BLaER1 (cell line): ENCODE results near the gene SGSM2.

ENCODE experiments used
- H3K27ac ChIP-seq: shearing (Covaris generic); formaldehyde crosslinking; 2 replicates; pipeline ENCODE4 v1.8.1; 2022
- H3K27me3 ChIP-seq: shearing (Covaris generic); formaldehyde crosslinking; 2 replicates; pipeline ENCODE4 v1.8.1; 2022
- H3K36me3 ChIP-seq: shearing (Covaris generic); formaldehyde crosslinking; 2 replicates; pipeline ENCODE4 v1.8.1; 2022
- H3K4me1 ChIP-seq: shearing (Covaris generic); formaldehyde crosslinking; 2 replicates; pipeline ENCODE4 v1.8.1; 2022
- H3K4me2 ChIP-seq: shearing (Covaris generic); formaldehyde crosslinking; 2 replicates; pipeline ENCODE4 v1.8.1; 2022
- H3K4me3 ChIP-seq: shearing (Covaris generic); formaldehyde crosslinking; 2 replicates; pipeline ENCODE4 v1.8.1; 2022
- H3K9ac ChIP-seq: shearing (Covaris generic); formaldehyde crosslinking; 2 replicates; pipeline ENCODE4 v1.8.1; 2022
- H3K9me3 ChIP-seq: shearing (Covaris generic); formaldehyde crosslinking; 2 replicates; pipeline ENCODE4 v1.8.1; 2022
- H4K20me1 ChIP-seq: shearing (Covaris generic); formaldehyde crosslinking; 2 replicates; pipeline ENCODE4 v1.8.1; 2022
- Cebpa-rat ChIP-seq: shearing (Covaris generic); IDR thresholded peaks from 2 replicates; pipeline ENCODE4 v1.8.1; 2022

The SGSM2 gene

DNA sequence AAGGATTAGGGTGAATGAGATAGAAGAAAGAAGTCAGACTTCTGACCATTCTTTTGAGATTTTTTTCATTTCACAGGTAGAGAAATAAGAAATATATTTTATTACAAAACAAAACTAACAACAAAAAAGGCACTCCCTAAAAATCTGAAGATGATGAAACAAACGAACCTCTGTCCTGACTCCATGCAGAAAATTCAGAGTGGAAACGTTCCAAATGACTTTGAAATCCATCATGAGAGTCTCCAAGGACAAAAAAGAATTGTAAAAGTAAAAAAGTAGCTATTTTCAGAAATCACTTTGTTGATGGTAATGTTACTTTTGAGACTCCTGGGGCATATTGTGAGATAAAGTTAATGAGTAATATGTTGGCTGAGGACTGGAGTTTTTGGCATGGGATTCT, 89.9 kb downstream of the SGSM2 start:
- Histone ChIP-seq H3K4me1 (peaks cover 13% of the 10 kb centered on the region), H3K9ac (no peak overlapping the region), H3K36me3 (peaks cover 56% of the 10 kb centered on the region), H3K4me3 (no peak overlapping the region), H3K9me3 (no peaks in the 10 kb centered on the region), H3K27ac (no peak overlapping the region), H3K4me2 (no peak overlapping the region), H3K27me3 (no peaks in the 10 kb centered on the region), H4K20me1 (no peaks in the 10 kb centered on the region)
- no peak for TF ChIP-seq Cebpa-rat

DNA sequence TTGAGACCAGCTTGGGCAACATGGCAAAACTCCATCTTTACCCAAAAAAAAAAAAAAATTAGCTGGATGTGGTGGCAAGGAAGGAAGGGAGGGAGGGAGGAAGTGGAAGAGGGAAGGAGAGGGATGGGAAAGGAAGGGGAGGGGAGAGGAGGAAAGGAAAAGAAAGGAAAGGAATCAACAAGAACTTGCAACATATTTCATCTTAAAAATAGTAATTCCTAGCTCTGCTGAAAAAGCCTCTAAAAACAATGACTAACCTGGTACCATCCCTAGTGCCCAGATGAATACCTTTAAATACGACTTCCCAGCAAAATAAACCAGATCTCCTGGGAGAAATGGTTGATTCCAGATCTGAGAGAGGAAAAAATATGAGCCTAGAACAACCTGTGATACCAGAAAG, 90.6 kb downstream of the SGSM2 start:
- Histone ChIP-seq H3K9me3 (no peaks in the 10 kb centered on the region), H3K4me3 (no peak overlapping the region), H3K9ac (no peak overlapping the region), H3K4me1 (peaks cover 14% of the 10 kb centered on the region), H3K4me2 (no peak overlapping the region), H3K27me3 (no peaks in the 10 kb centered on the region), H4K20me1 (no peaks in the 10 kb centered on the region), H3K27ac (no peak overlapping the region), H3K36me3 (peaks cover 58% of the 10 kb centered on the region)
- TF ChIP-seq Cebpa-rat: no peak
